Hepatocyte (in vitro differentiated cells): Measurements from ENCODE around the gene PLXNA2. TPM values are rescaled to one million over a fixed set of nuclear protein-coding genes. Genes with fewer than 3 reads are reported as not detected.

Experiments used
- DNase-seq: peaks from one replicate; pipeline ENCODE4 v3.0.0-alpha.2; 2016; ENCODE audit warnings: low spot score
- H2AFZ ChIP-seq: fragments of 200-600 bp; sonication (generic); 2 replicates; pipeline ENCODE4 v1.6.0; 2016; ENCODE audit warnings: antibody characterized with exemption, mild to moderate bottlenecking
- H3K27ac ChIP-seq: fragments of 200-600 bp; sonication (generic); 2 replicates; pipeline ENCODE4 v1.5.1; 2016; ENCODE audit warnings: mild to moderate bottlenecking
- H3K27me3 ChIP-seq: fragments of 200-600 bp; sonication (generic); 2 replicates; pipeline ENCODE4 v1.6.1; 2016
- H3K36me3 ChIP-seq: fragments of 200-600 bp; sonication (generic); replicated peaks from 2 replicates; pipeline ENCODE4 v1.5.1; 2016; ENCODE audit warnings: low read depth; ENCODE audit not compliant: insufficient read depth
- H3K4me1 ChIP-seq: fragments of 200-600 bp; sonication (generic); 2 replicates; pipeline ENCODE4 v1.5.1; 2016; ENCODE audit warnings: mild to moderate bottlenecking, moderate library complexity; ENCODE audit not compliant: insufficient read depth
- H3K4me2 ChIP-seq: fragments of 200-600 bp; sonication (generic); 2 replicates; pipeline ENCODE4 v1.6.0; 2016
- H3K4me3 ChIP-seq: fragments of 200-600 bp; sonication (generic); 2 replicates; pipeline ENCODE4 v1.5.1; 2016; ENCODE audit warnings: mild to moderate bottlenecking
- H3K79me2 ChIP-seq: fragments of 200-600 bp; sonication (generic); 2 replicates; pipeline ENCODE4 v1.6.0; 2017; ENCODE audit warnings: mild to moderate bottlenecking
- H3K9me2 ChIP-seq: fragments of 200-600 bp; sonication (generic); replicated peaks from 2 replicates; pipeline ENCODE4 v1.6.0; 2017; ENCODE audit warnings: mild to moderate bottlenecking; ENCODE audit not compliant: insufficient read depth
- H3K9me3 ChIP-seq: fragments of 200-600 bp; sonication (generic); 2 replicates; pipeline ENCODE4 v1.5.1; 2016; ENCODE audit warnings: low read depth, mild to moderate bottlenecking
- H4K20me1 ChIP-seq: fragments of 200-600 bp; sonication (generic); 2 replicates; pipeline ENCODE4 v1.6.0; 2016; ENCODE audit warnings: mild to moderate bottlenecking; ENCODE audit not compliant: insufficient read depth, poor library complexity, severe bottlenecking
- EZH2 ChIP-seq: fragments of 200-600 bp; sonication (generic); IDR thresholded peaks from 2 replicates; pipeline ENCODE4 v1.6.1; 2016; ENCODE audit warnings: antibody characterized with exemption, mild to moderate bottlenecking, borderline replicate concordance
- EZH2phosphoT487 ChIP-seq: fragments of 200-600 bp; sonication (generic); IDR thresholded peaks from one replicate; pipeline ENCODE4 v1.6.1; 2018; ENCODE audit warnings: antibody characterized with exemption, mild to moderate bottlenecking, low read depth, moderate library complexity; ENCODE audit not compliant: unreplicated experiment, severe bottlenecking
- WGBS: methylation state at CpG from one replicate; pipeline ENCODE4 v1.1.6; 2016; ENCODE audit warnings: low lambda C conversion rate; ENCODE audit errors: missing lambda C conversion rate; 5-methylcytosine and 5-hydroxymethylcytosine counted together
- polyA plus RNA-seq: library from polyadenylated mRNA; unstranded; fragments of >200 nt; fragmentation: Nextera tagmentation; extraction: Ambion mirVana; gene quantifications from 2 replicates; pipeline ENCODE4 v1.2.1, GENCODE V29; 2016
- total RNA-seq: library from RNA; depleted of rRNA; stranded (reverse); fragments of >200 nt; gene quantifications from 2 replicates; pipeline ENCODE4 v1.2.3, GENCODE V29; 2014
- TF ChIP-seq, protein P1 (sequence below): fragments of 200-600 bp; sonication (generic); IDR thresholded peaks from 2 replicates; pipeline ENCODE4 v1.5.1; 2016; ENCODE audit warnings: antibody characterized with exemption, mild to moderate bottlenecking; ENCODE audit not compliant: poor library complexity

Gene PLXNA2
- total and polyA plus RNA-seq, 2 experiments from 2014 or later = 9.8 to 13.1 TPM

DNA sequence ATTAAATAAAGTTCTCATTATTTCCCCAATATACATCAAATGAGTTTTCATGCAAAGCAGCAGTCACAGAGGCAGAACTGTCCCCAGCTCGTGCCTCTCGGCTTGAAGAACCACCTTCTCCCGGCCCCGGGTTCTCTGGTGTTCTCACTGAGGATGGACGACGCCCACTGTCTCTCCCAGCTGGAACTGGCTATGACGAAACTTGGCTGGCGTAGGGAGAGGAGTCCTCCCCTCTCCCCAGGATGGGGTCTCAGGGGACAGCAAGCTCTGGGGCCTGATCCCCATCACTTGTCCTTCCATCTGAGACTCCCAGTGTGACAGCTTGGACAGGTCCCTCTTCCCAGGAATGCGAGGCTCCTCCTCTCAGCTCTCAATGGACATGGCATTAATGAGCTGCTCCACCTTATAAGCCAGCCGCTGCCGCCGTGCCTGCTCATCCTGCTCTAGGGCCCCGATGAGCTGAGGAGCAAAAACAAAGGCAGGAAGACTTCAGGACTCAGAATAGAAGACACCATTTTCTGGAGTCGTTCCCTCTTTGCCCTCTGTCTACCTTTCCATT, 217.2 kb downstream of the PLXNA2 start:
- peaks cover 3% of the 10 kb centered on the region for H3K27me3 ChIP-seq
- no peaks in the 10 kb centered on the region for H3K36me3 ChIP-seq

DNA sequence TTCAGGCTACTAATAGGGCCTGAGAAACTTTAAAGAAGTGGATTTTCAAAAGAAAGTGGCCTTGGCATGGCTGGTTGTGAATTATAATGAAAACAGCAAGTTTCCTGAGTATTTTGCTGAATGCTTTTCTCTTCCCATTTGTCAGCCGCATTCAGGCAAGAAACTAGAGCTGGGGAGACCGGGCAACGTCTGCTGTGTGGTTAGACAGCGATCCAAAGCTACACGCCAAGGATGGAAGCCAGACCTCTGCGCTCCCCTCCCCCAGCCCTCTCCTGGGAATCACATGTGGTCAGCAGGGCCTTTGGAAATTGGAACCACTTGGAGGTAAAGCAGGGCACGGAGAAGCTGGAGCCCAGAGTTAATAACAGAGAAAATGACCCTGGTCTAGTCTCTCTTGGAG, 219.2 kb downstream of the PLXNA2 start:
- no peaks in the 10 kb centered on the region for H3K36me3 ChIP-seq
- no peaks in the 10 kb centered on the region for H3K79me2 ChIP-seq
- no peak for DNase-seq
- H3K9me2 ChIP-seq = no peaks in the 10 kb centered on the region
- 66% methylated on average over 7 of the region's 7 CpGs for WGBS
- H3K27me3 ChIP-seq = peaks cover 3% of the 10 kb centered on the region
- H3K4me1 ChIP-seq = peaks cover 8% of the 10 kb centered on the region
- TF ChIP-seq EZH2 = no peak
- TF ChIP-seq, protein P1, sequence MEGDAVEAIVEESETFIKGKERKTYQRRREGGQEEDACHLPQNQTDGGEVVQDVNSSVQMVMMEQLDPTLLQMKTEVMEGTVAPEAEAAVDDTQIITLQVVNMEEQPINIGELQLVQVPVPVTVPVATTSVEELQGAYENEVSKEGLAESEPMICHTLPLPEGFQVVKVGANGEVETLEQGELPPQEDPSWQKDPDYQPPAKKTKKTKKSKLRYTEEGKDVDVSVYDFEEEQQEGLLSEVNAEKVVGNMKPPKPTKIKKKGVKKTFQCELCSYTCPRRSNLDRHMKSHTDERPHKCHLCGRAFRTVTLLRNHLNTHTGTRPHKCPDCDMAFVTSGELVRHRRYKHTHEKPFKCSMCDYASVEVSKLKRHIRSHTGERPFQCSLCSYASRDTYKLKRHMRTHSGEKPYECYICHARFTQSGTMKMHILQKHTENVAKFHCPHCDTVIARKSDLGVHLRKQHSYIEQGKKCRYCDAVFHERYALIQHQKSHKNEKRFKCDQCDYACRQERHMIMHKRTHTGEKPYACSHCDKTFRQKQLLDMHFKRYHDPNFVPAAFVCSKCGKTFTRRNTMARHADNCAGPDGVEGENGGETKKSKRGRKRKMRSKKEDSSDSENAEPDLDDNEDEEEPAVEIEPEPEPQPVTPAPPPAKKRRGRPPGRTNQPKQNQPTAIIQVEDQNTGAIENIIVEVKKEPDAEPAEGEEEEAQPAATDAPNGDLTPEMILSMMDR = no peak
- no peak for TF ChIP-seq EZH2phosphoT487
- no peak overlapping the region for H3K27ac ChIP-seq
- H3K4me2 ChIP-seq = no peak overlapping the region
- H3K4me3 ChIP-seq = no peak overlapping the region
- no peaks in the 10 kb centered on the region for H3K9me3 ChIP-seq
- no peaks in the 10 kb centered on the region for H4K20me1 ChIP-seq
- no peak overlapping the region for H2AFZ ChIP-seq

More for the DNA sequence above, 217.2 kb downstream of the PLXNA2 start:
- Histone ChIP-seq H3K4me3 (no peak overlapping the region), H4K20me1 (no peaks in the 10 kb centered on the region), H3K27ac (no peak overlapping the region), H3K79me2 (no peaks in the 10 kb centered on the region), H3K4me2 (no peak overlapping the region), H3K4me1 (peaks cover 11% of the 10 kb centered on the region), H3K9me3 (no peaks in the 10 kb centered on the region), H2AFZ (no peak overlapping the region), H3K9me2 (no peaks in the 10 kb centered on the region)
- WGBS = 81% methylated on average over 14 of the region's 14 CpGs
- DNase-seq = no peak
- no peak for TF ChIP-seq EZH2
- TF ChIP-seq EZH2phosphoT487 = no peak
- TF ChIP-seq, protein P1 = no peak

DNA sequence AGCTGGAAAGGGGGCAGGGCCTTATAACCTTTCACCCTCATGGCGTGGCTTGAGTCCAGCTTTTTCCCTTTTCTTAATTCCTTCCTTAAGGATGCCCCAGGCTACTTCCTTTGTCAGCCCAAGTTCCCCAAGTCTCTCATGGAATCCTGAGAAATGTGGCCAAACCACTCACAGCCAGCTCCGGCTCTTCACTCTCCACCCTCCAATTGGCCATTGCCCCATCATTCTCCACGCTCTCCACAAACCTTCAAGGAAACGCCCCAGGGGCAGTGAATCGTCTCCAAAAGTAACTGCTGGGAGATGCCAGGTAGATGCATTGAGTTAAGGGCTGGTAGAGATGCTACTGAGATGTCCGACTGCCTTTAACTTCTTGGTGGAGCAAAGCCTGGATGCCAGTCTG, 219.8 kb downstream of the PLXNA2 start:
- Histone ChIP-seq H2AFZ (no peak overlapping the region), H3K4me1 (peaks cover 3% of the 10 kb centered on the region), H3K4me3 (no peak overlapping the region), H3K27ac (no peak overlapping the region), H4K20me1 (no peaks in the 10 kb centered on the region), H3K27me3 (peaks cover 7% of the 10 kb centered on the region), H3K79me2 (no peaks in the 10 kb centered on the region), H3K9me3 (no peaks in the 10 kb centered on the region), H3K9me2 (no peaks in the 10 kb centered on the region), H3K4me2 (no peak overlapping the region), H3K36me3 (no peaks in the 10 kb centered on the region)
- TF ChIP-seq EZH2phosphoT487 (no peak), EZH2 (no peak)
- TF ChIP-seq, protein P1 = no peak
- WGBS = 91% methylated on average over 6 of the region's 6 CpGs
- no peak for DNase-seq
